ENCODE results near the gene IL4.

IL4 gene

GRCh38 chr5:132658381-132659302 is 15.1 kb upstream of the IL4 start:
- TF ChIP-seq CTCF (conservative IDR thresholded peaks at IDR 0.05; ENCODE audit: low read depth, low read length), result no peak

GRCh38 chr5:132659598-132660493 is 13.9 kb upstream of the IL4 start:
- TF ChIP-seq CTCF (conservative IDR thresholded peaks at IDR 0.05; ENCODE audit: low read depth, low read length), result no peak
- no peak for DNase-seq (ENCODE audit: low read depth)
- H3K4me3 ChIP-seq (ENCODE audit: low read length), result no peak overlapping the region

More at GRCh38 chr5:132658381-132659302, 15.1 kb upstream of the IL4 start:
- no peak for DNase-seq (ENCODE audit: low read depth)
- no peak overlapping the region for H3K4me3 ChIP-seq (ENCODE audit: low read length)

GRCh38 chr5:132661231-132662003 is 12.4 kb upstream of the IL4 start:
- H3K4me3 ChIP-seq (ENCODE audit: low read length), result no peak overlapping the region
- TF ChIP-seq CTCF (conservative IDR thresholded peaks at IDR 0.05; ENCODE audit: low read depth, low read length), result no peak
- no peak for DNase-seq (ENCODE audit: low read depth)

- no peak for TF ChIP-seq CTCF (conservative IDR thresholded peaks at IDR 0.05; ENCODE audit: low read depth, low read length)
- DNase-seq (ENCODE audit: low read depth), result no peak
- H3K4me3 ChIP-seq (ENCODE audit: low read length), result no peak overlapping the region
Observed at GRCh38 chr5:132662004-132662401, 11.8 kb upstream of the IL4 start.

GRCh38 chr5:132662925-132663770 is 10.6 kb upstream of the IL4 start:
- TF ChIP-seq CTCF (conservative IDR thresholded peaks at IDR 0.05; ENCODE audit: low read depth, low read length), result no peak
- no peak for DNase-seq (ENCODE audit: low read depth)
- no peak overlapping the region for H3K4me3 ChIP-seq (ENCODE audit: low read length)

Measured in retinal pigment epithelial cell (primary cell).